Testis (tissue), 2 donors: ENCODE measurements around the gene FSTL4.

Source experiments
- POLR2A ChIP-seq: fragments of 450-650 bp; IDR thresholded peaks from one replicate; pipeline ENCODE4 v1.6.1; 2017; ENCODE audit warnings: antibody characterized with exemption, mild to moderate bottlenecking, moderate library complexity
- TF ChIP-seq, protein P1 (sequence below), 3 experiments: fragments of 450-650 bp in 2 of 3; fragments of 200-600 bp in 1 of 3; sonication (generic) in 1 of 3; IDR thresholded peaks; one replicate each; pipeline ENCODE4 v1.5.1; 2016 to 2019; ENCODE audit warnings: antibody characterized with exemption in 3 of 3, mild to moderate bottlenecking in 2 of 3, moderate library complexity in 1 of 3

DNA sequence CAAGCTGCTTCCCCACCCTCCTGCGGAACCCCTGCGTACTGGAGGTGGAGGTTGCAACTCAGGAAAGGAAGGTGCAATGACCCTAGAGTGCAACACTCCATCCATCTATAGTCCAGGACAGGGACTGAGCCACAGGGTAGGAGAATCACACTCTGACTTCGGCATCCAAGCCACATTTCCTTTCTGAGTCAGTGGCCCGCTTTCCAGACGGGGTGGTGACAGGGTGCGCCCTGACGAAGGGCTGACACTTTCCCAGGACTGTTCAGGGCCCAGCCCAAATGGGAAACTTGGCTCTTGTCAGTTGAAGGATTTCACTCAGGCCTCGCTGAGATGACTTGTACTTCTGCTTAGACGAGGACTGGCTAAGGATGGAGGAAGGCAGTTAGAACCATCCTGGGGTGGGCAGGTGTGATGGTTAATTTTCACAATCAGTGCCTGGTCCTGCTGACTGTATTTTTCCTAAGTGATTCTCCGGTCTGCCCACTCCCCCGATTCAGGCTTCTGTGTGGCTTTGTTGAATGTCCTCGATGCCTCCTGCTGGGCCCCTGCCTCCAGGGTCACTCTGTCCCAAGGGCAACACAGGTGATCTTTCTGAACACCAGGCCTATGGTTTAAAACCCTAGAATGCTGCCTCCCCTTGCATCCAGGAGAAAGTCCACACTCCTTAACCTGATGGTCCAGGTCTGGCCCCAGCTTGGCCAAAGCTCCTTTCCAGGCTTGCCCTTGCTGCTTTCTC, 228.1 kb downstream of the FSTL4 start:
- TF ChIP-seq POLR2A = no peak
- TF ChIP-seq, protein P1, sequence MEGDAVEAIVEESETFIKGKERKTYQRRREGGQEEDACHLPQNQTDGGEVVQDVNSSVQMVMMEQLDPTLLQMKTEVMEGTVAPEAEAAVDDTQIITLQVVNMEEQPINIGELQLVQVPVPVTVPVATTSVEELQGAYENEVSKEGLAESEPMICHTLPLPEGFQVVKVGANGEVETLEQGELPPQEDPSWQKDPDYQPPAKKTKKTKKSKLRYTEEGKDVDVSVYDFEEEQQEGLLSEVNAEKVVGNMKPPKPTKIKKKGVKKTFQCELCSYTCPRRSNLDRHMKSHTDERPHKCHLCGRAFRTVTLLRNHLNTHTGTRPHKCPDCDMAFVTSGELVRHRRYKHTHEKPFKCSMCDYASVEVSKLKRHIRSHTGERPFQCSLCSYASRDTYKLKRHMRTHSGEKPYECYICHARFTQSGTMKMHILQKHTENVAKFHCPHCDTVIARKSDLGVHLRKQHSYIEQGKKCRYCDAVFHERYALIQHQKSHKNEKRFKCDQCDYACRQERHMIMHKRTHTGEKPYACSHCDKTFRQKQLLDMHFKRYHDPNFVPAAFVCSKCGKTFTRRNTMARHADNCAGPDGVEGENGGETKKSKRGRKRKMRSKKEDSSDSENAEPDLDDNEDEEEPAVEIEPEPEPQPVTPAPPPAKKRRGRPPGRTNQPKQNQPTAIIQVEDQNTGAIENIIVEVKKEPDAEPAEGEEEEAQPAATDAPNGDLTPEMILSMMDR (IDR thresholded peaks at IDR 0.05) = no peak
